ENCODE measurements around the gene CAMSAP1. TPM values are rescaled to one million over a fixed set of nuclear protein-coding genes. Genes with fewer than 3 reads are reported as not detected.

CAMSAP1 gene
- total RNA-seq, 2 experiments from 2014 or later = 30.4 to 33.0 TPM

DNA sequence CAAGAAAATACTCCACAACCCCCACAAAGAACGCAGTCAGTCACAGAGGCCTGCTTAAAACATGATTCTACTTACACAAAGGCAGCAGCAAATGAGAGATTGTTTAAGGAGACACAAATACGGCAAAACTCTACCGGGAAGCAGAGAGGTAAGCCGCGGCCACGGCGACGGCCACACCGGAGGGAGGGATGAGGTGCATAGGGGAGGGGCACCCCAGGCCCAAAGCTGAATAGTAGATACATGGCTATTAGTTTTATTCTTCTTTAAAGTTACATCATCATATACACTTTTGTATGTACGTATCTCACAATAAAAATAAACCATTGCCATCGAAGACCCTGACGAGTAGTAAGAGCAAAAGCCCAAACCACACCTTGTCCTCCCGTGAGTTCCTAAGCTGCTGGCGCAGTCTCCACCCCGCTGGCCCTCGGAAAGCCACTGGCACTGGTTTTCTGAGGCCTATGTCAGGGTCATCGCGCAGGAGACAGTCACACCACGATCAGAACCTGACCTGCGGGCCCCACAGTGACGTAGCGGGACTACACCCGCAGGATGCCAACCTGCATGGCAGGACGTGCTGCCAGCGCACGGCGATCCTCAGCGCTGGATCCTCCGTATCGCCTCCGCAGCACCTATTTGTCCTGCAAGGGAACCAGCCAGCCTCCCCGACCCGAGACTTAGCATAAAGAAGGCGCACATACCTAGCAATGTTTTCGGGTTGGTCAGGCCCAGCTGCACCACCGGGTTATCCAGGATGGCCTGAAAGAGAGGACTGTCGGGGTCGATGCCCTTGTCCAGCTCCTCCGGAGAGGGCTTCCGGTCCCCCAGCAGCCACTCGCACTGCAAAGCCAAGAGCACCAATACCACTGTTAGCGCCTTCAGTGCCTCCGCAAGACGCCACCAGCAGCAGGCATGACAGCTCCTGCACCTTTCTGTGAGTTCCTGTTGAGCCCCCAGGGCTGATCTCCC is 30.5 kb upstream of the CAMSAP1 start:
- Histone ChIP-seq H3K79me2 (ENCODE audit: insufficient read depth, low read depth, low read length) (no peaks in the 10 kb centered on the region), H3K27ac (ENCODE audit: low read depth, low read length, poor library complexity, severe bottlenecking) (no peak overlapping the region), H3K9me2 (ENCODE audit: insufficient read depth, low read length) (no peaks in the 10 kb centered on the region), H3K9me3 (ENCODE audit: low read length) (no peaks in the 10 kb centered on the region), H4K20me1 (ENCODE audit: insufficient read depth, low read length) (no peaks in the 10 kb centered on the region), H3K4me2 (ENCODE audit: low read length) (no peak overlapping the region), H3K4me1 (ENCODE audit: insufficient read depth, low read length, poor library complexity, severe bottlenecking) (no peaks in the 10 kb centered on the region), H2AFZ (ENCODE audit: low read length) (no peak overlapping the region), H3K4me3 (ENCODE audit: low read depth, low read length, poor library complexity, severe bottlenecking) (no peak overlapping the region), H3K36me3 (ENCODE audit: insufficient read depth, low read length) (peaks cover 80% of the 10 kb centered on the region)
- intact Hi-C loops (cut with micrococcal nuclease; ENCODE audit: unreplicated experiment) = no loop called here
- DNase-seq (ENCODE audit: low spot score) = no peak
- ChIA-PET CTCF (ENCODE audit: unreplicated experiment) (no interaction called here), POLR2A (no interaction called here)
- TF ChIP-seq CTCF (conservative IDR thresholded peaks at IDR 0.05; ENCODE audit: low read length) = no peak
- TF ChIP-seq EZH2phosphoT487 (IDR thresholded peaks at IDR 0.05; ENCODE audit: borderline replicate concordance, low read depth, low read length) = no peak
- no TSS peak for BruUV-seq (replicated peaks)

DNA sequence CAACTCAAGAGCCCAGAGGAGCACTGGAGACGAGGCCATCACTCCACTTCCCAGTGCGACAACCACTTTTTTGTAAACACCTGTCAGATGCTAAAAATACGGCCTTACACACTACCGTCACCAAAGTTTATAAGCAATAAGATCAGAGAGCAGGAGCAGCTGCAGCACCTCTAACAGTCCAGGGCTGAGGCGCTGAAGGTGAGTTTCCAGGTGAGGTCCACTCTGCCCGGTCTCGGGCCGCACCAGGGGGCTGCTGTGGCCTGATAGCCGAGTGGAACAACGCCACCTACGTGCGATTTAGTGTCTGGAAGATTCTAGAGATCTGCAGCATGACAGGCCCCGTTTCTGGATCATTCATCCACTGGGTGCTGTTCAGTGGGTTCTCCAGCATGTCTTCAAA is 25.8 kb upstream of the CAMSAP1 start:
- no peak overlapping the region for H2AFZ ChIP-seq (ENCODE audit: low read length)
- no peaks in the 10 kb centered on the region for H3K79me2 ChIP-seq (ENCODE audit: insufficient read depth, low read depth, low read length)
- H3K9me3 ChIP-seq (ENCODE audit: low read length) = no peaks in the 10 kb centered on the region
- H3K27ac ChIP-seq (ENCODE audit: low read depth, low read length, poor library complexity, severe bottlenecking) = no peak overlapping the region
- no peak for DNase-seq (ENCODE audit: low spot score)
- TF ChIP-seq EZH2phosphoT487 (IDR thresholded peaks at IDR 0.05; ENCODE audit: borderline replicate concordance, low read depth, low read length) (no peak), CTCF (conservative IDR thresholded peaks at IDR 0.05; ENCODE audit: low read length) (0 out of 2 replicates have a peak, but pooled peaks have one; percentile 15)
- H3K4me3 ChIP-seq (ENCODE audit: low read depth, low read length, poor library complexity, severe bottlenecking) = no peak overlapping the region
- BruUV-seq (replicated peaks) = no TSS peak
- no peaks in the 10 kb centered on the region for H3K9me2 ChIP-seq (ENCODE audit: insufficient read depth, low read length)
- H3K4me2 ChIP-seq (ENCODE audit: low read length) = no peak overlapping the region
- intact Hi-C loops (cut with micrococcal nuclease; ENCODE audit: unreplicated experiment) = no loop called here
- POLR2A ChIA-PET = no interaction called here
- H3K4me1 ChIP-seq (ENCODE audit: insufficient read depth, low read length, poor library complexity, severe bottlenecking) = no peaks in the 10 kb centered on the region
- peaks cover 54% of the 10 kb centered on the region for H3K36me3 ChIP-seq (ENCODE audit: insufficient read depth, low read length)
- H4K20me1 ChIP-seq (ENCODE audit: insufficient read depth, low read length) = no peaks in the 10 kb centered on the region
- CTCF ChIA-PET (ENCODE audit: unreplicated experiment) = no interaction called here

GRCh38 chr9:135932656-135933055 is 25.3 kb upstream of the CAMSAP1 start:
- ChIA-PET CTCF (ENCODE audit: unreplicated experiment) (no interaction called here), POLR2A (no interaction called here)
- TF ChIP-seq EZH2phosphoT487 (IDR thresholded peaks at IDR 0.05; ENCODE audit: borderline replicate concordance, low read depth, low read length) (no peak), CTCF (conservative IDR thresholded peaks at IDR 0.05; ENCODE audit: low read length) (no peak)
- H3K4me1 ChIP-seq (ENCODE audit: insufficient read depth, low read length, poor library complexity, severe bottlenecking) = no peaks in the 10 kb centered on the region
- intact Hi-C loops (cut with micrococcal nuclease; ENCODE audit: unreplicated experiment) = no loop called here
- no peak overlapping the region for H3K27ac ChIP-seq (ENCODE audit: low read depth, low read length, poor library complexity, severe bottlenecking)
- no peaks in the 10 kb centered on the region for H3K79me2 ChIP-seq (ENCODE audit: insufficient read depth, low read depth, low read length)
- no peak overlapping the region for H3K4me3 ChIP-seq (ENCODE audit: low read depth, low read length, poor library complexity, severe bottlenecking)
- DNase-seq (ENCODE audit: low spot score) = no peak
- H4K20me1 ChIP-seq (ENCODE audit: insufficient read depth, low read length) = no peaks in the 10 kb centered on the region
- H3K9me2 ChIP-seq (ENCODE audit: insufficient read depth, low read length) = no peaks in the 10 kb centered on the region
- H3K9me3 ChIP-seq (ENCODE audit: low read length) = no peaks in the 10 kb centered on the region
- no peak overlapping the region for H2AFZ ChIP-seq (ENCODE audit: low read length)
- H3K36me3 ChIP-seq (ENCODE audit: insufficient read depth, low read length) = peaks cover 50% of the 10 kb centered on the region
- BruUV-seq (replicated peaks) = no TSS peak
- H3K4me2 ChIP-seq (ENCODE audit: low read length) = no peak overlapping the region

Data from OCI-LY7 (cell line).